ENCODE data around the gene PLCB4.

PLCB4 gene

GRCh38 chr20:9071976-9072726 lies 3.3 kb downstream of the PLCB4 start:
- no peak overlapping the region for H3K4me3 ChIP-seq (ENCODE audit: low read depth, low read length)
- TF ChIP-seq, protein P1, sequence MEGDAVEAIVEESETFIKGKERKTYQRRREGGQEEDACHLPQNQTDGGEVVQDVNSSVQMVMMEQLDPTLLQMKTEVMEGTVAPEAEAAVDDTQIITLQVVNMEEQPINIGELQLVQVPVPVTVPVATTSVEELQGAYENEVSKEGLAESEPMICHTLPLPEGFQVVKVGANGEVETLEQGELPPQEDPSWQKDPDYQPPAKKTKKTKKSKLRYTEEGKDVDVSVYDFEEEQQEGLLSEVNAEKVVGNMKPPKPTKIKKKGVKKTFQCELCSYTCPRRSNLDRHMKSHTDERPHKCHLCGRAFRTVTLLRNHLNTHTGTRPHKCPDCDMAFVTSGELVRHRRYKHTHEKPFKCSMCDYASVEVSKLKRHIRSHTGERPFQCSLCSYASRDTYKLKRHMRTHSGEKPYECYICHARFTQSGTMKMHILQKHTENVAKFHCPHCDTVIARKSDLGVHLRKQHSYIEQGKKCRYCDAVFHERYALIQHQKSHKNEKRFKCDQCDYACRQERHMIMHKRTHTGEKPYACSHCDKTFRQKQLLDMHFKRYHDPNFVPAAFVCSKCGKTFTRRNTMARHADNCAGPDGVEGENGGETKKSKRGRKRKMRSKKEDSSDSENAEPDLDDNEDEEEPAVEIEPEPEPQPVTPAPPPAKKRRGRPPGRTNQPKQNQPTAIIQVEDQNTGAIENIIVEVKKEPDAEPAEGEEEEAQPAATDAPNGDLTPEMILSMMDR (IDR thresholded peaks at IDR 0.05; ENCODE audit: borderline replicate concordance, insufficient read depth, low read depth, low read length), result no peak

- TF ChIP-seq, protein P1 (IDR thresholded peaks at IDR 0.05; ENCODE audit: borderline replicate concordance, insufficient read depth, low read depth, low read length), result no peak
- H3K4me3 ChIP-seq (ENCODE audit: low read depth, low read length), result no peak overlapping the region
Measured at GRCh38 chr20:9072861-9073500, 4.1 kb downstream of the PLCB4 start.

GRCh38 chr20:9075264-9076095 lies 6.6 kb downstream of the PLCB4 start:
- TF ChIP-seq, protein P1 (IDR thresholded peaks at IDR 0.05; ENCODE audit: borderline replicate concordance, insufficient read depth, low read depth, low read length), result no peak
- H3K4me3 ChIP-seq (ENCODE audit: low read depth, low read length), result no peak overlapping the region

DNA sequence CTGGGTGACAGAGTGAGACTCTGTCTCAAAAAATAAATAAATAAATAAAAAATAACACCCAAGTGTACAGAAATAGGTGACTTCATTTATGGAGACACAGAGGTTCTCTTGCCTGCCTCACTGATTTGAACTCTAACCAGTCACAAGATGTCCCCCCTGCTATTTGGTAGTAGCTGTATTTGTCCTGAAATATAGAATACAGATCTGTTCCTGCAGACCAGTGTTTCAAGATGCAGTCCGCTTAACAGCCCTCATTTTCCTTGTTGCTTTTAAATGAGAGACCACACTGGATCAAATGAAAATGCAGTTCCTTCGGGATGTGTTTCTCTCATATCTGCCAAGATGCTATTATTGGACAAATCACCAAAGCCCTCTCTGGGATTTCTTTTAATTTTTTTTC lies 7.6 kb downstream of the PLCB4 start:
- no peak overlapping the region for H3K4me3 ChIP-seq (ENCODE audit: low read depth, low read length)
- TF ChIP-seq, protein P1 (IDR thresholded peaks at IDR 0.05; ENCODE audit: borderline replicate concordance, insufficient read depth, low read depth, low read length), result no peak

- TF ChIP-seq, protein P1 (IDR thresholded peaks at IDR 0.05; ENCODE audit: borderline replicate concordance, insufficient read depth, low read depth, low read length), result no peak
- H3K4me3 ChIP-seq (ENCODE audit: low read depth, low read length), result no peak overlapping the region
Measured at GRCh38 chr20:9078826-9079731, 10.2 kb downstream of the PLCB4 start.

GRCh38 chr20:9081423-9081966 lies 12.6 kb downstream of the PLCB4 start:
- H3K4me3 ChIP-seq (ENCODE audit: low read depth, low read length), result no peak overlapping the region
- TF ChIP-seq, protein P1 (IDR thresholded peaks at IDR 0.05; ENCODE audit: borderline replicate concordance, insufficient read depth, low read depth, low read length), result no peak

Data from GM12875 (cell line).